Neural progenitor cell (in vitro differentiated cells): ENCODE results near the gene MKNK1. TPM values are rescaled to one million over a fixed set of nuclear protein-coding genes. Genes with fewer than 3 reads are reported as not detected.

Experiments
- DNase-seq: peaks from one replicate; pipeline ENCODE4 v3.0.0-alpha.2; 2016; ENCODE audit warnings: low spot score
- H2AFZ ChIP-seq: fragments of 200-600 bp; sonication (generic); replicated peaks from 2 replicates; pipeline ENCODE4 v1.6.1; 2016; ENCODE audit warnings: antibody characterized with exemption
- H3F3A ChIP-seq: fragments of 200-600 bp; sonication (generic); 2 replicates; pipeline ENCODE4 v1.6.1; 2016; ENCODE audit warnings: antibody characterized with exemption, low read depth
- H3K27ac ChIP-seq: fragments of 200-600 bp; sonication (generic); 2 replicates; pipeline ENCODE4 v1.5.1; 2016; ENCODE audit warnings: mild to moderate bottlenecking
- H3K27me3 ChIP-seq: fragments of 200-600 bp; sonication (generic); 2 replicates; pipeline ENCODE4 v1.6.1; 2016; ENCODE audit warnings: mild to moderate bottlenecking, moderate library complexity
- H3K36me3 ChIP-seq: fragments of 200-600 bp; sonication (generic); 2 replicates; pipeline ENCODE4 v1.5.1; 2016
- H3K4me1 ChIP-seq: fragments of 200-600 bp; sonication (generic); 2 replicates; pipeline ENCODE4 v1.6.1; 2016; ENCODE audit warnings: mixed run types
- H3K4me2 ChIP-seq: fragments of 200-600 bp; sonication (generic); 2 replicates; pipeline ENCODE4 v1.6.1; 2016
- H3K4me3 ChIP-seq: fragments of 200-600 bp; sonication (generic); 2 replicates; pipeline ENCODE4 v1.5.1; 2016
- H3K79me2 ChIP-seq: fragments of 200-600 bp; sonication (generic); 2 replicates; pipeline ENCODE4 v1.6.1; 2016; ENCODE audit warnings: low read depth
- H3K9ac ChIP-seq: fragments of 200-600 bp; sonication (generic); 2 replicates; pipeline ENCODE4 v1.6.1; 2016
- H3K9me3 ChIP-seq: fragments of 200-600 bp; sonication (generic); 2 replicates; pipeline ENCODE4 v1.5.1; 2016; ENCODE audit warnings: low read depth
- H4K20me1 ChIP-seq: fragments of 200-600 bp; sonication (generic); 2 replicates; pipeline ENCODE4 v1.6.1; 2016; ENCODE audit warnings: low read depth
- H3K27ac Mint-ChIP-seq: 3 replicates; pipeline ENCODE4 v1.8.0; 2021; ENCODE audit warnings: mixed read lengths
- H3K27me3 Mint-ChIP-seq: 2 replicates; pipeline ENCODE4 v1.8.0; 2022; ENCODE audit warnings: low read depth, mild to moderate bottlenecking, inconsistent platforms, moderate library complexity, mixed read lengths; ENCODE audit not compliant: insufficient read depth
- H3K36me3 Mint-ChIP-seq: 3 replicates; pipeline ENCODE4 v1.8.0; 2021; ENCODE audit warnings: mixed read lengths
- H3K4me1 Mint-ChIP-seq: 3 replicates; pipeline ENCODE4 v1.8.0; 2021; ENCODE audit warnings: mixed read lengths
- H3K4me3 Mint-ChIP-seq: 3 replicates; pipeline ENCODE4 v1.8.0; 2021; ENCODE audit warnings: mild to moderate bottlenecking, moderate library complexity, mixed read lengths
- H3K9me3 Mint-ChIP-seq: 3 replicates; pipeline ENCODE4 v1.8.0; 2020; ENCODE audit warnings: mixed read lengths
- EZH2 ChIP-seq: fragments of 200-600 bp; sonication (generic); IDR thresholded peaks from 2 replicates; pipeline ENCODE4 v1.6.1; 2017; ENCODE audit warnings: antibody characterized with exemption, mild to moderate bottlenecking, moderate library complexity
- EZH2phosphoT487 ChIP-seq: fragments of 200-600 bp; sonication (generic); IDR thresholded peaks from 2 replicates; pipeline ENCODE4 v1.6.1; 2017; ENCODE audit warnings: antibody characterized with exemption
- total RNA-seq: library from RNA; depleted of rRNA; stranded (reverse); fragments of >200 nt; gene quantifications from 2 replicates; pipeline ENCODE4 v1.2.3, GENCODE V29; 2015; ENCODE audit warnings: low replicate concordance
- TF ChIP-seq, protein P1 (sequence below): fragments of 200-600 bp; sonication (generic); IDR thresholded peaks from 2 replicates; pipeline ENCODE4 v1.5.1; 2017; ENCODE audit warnings: antibody characterized with exemption, mild to moderate bottlenecking

MKNK1 gene
- total RNA-seq, 1 donor from 2014 or later: 10.5 TPM

DNA sequence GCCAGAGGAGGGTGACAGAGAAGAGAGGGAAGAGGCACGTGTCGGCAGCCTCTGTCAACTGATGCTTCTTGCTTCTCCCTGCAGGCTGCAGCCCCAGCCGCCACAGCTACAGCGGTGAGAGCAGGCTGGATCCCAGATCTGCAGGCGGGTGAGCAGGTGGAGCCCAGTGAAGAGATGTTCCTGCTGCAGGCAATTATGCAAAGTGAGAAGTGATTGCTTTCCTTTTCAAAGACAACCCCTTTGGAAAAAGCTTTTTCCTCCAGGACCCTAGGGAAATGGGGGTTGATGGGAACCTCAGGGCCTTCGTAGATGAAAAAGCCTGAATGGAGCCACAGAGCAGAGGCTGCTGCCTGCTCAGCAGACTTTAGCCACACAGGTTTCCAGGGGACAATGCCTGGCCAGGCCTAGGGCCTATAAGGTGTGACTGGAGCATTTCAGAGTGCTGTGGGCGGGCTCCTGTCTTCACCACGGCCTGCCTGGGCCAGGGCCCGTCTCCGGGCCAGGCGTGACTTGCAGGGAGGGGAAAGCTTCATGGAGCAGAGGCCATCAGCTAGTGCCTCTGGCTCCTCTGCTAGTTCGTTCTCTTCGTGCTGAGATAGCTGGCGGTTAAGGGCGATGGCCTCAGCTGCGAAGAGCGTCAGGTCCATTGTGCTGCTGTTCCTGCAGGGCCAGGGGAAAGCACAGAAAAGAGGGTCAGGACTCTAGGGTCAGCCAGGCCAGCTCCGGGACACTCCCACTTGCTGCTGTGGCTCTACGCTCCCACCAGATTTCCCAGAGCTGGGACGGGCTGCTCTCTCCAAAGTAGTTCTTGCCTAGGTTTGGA, 45.7 kb downstream of the MKNK1 start:
- H3K9me3 ChIP-seq: no peaks in the 10 kb centered on the region
- H3K27ac ChIP-seq: peak overlapping the region; percentile 58
- no peak overlapping the region for H3K4me3 ChIP-seq
- Mint-ChIP-seq H3K4me1 (peaks cover 25% of the 10 kb centered on the region), H3K27me3 (peaks cover 9% of the 10 kb centered on the region), H3K36me3 (peaks cover 10% of the 10 kb centered on the region), H3K9me3 (no peaks in the 10 kb centered on the region), H3K4me3 (peak overlapping the region; percentile 33), H3K27ac (peak overlapping the region; percentile 69)
- H4K20me1 ChIP-seq: peaks cover 5% of the 10 kb centered on the region
- no peaks in the 10 kb centered on the region for H3K79me2 ChIP-seq
- TF ChIP-seq EZH2phosphoT487 (no peak), EZH2 (no peak)
- TF ChIP-seq, protein P1, sequence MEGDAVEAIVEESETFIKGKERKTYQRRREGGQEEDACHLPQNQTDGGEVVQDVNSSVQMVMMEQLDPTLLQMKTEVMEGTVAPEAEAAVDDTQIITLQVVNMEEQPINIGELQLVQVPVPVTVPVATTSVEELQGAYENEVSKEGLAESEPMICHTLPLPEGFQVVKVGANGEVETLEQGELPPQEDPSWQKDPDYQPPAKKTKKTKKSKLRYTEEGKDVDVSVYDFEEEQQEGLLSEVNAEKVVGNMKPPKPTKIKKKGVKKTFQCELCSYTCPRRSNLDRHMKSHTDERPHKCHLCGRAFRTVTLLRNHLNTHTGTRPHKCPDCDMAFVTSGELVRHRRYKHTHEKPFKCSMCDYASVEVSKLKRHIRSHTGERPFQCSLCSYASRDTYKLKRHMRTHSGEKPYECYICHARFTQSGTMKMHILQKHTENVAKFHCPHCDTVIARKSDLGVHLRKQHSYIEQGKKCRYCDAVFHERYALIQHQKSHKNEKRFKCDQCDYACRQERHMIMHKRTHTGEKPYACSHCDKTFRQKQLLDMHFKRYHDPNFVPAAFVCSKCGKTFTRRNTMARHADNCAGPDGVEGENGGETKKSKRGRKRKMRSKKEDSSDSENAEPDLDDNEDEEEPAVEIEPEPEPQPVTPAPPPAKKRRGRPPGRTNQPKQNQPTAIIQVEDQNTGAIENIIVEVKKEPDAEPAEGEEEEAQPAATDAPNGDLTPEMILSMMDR: no peak
- no peaks in the 10 kb centered on the region for H3K36me3 ChIP-seq
- H3K9ac ChIP-seq: no peak overlapping the region
- H3K4me1 ChIP-seq: peaks cover 11% of the 10 kb centered on the region
- peaks cover 13% of the 10 kb centered on the region for H3F3A ChIP-seq
- H3K4me2 ChIP-seq: peak overlapping the region; percentile 31
- H3K27me3 ChIP-seq: no peaks in the 10 kb centered on the region
- no peak overlapping the region for H2AFZ ChIP-seq
- DNase-seq: peak; percentile 33

DNA sequence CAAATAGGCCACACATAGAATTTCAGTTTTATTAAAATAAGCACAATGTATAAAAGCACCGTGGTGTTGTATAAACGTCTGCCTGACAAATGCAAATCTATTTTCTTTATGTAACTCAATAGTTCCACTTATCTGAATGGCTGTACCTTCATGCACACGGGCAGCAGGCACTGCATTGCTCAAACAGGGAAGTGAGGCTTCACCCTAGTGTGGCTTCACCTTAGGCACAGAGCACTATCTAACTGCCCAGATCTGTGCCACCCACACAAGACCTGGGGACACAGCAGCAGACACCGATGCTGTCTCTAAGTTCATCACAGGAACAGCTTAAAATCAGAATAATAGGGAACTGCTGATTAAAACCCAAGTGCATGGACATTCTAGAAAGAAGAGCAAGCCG, 46.7 kb downstream of the MKNK1 start:
- Mint-ChIP-seq H3K27ac (no peak overlapping the region), H3K4me1 (peaks cover 25% of the 10 kb centered on the region), H3K27me3 (peaks cover 12% of the 10 kb centered on the region), H3K9me3 (no peaks in the 10 kb centered on the region), H3K36me3 (peaks cover 9% of the 10 kb centered on the region), H3K4me3 (no peak overlapping the region)
- no peak for DNase-seq
- H3K9me3 ChIP-seq: no peaks in the 10 kb centered on the region
- H3K27me3 ChIP-seq: no peaks in the 10 kb centered on the region
- H3K79me2 ChIP-seq: no peaks in the 10 kb centered on the region
- H3K9ac ChIP-seq: no peak overlapping the region
- peaks cover 11% of the 10 kb centered on the region for H3K4me1 ChIP-seq
- H3K4me2 ChIP-seq: no peak overlapping the region
- H3F3A ChIP-seq: peaks cover 13% of the 10 kb centered on the region
- no peak overlapping the region for H3K4me3 ChIP-seq
- peaks cover 5% of the 10 kb centered on the region for H4K20me1 ChIP-seq
- H3K36me3 ChIP-seq: no peaks in the 10 kb centered on the region
- H3K27ac ChIP-seq: no peak overlapping the region
- TF ChIP-seq, protein P1: no peak
- no peak for TF ChIP-seq EZH2
- no peak overlapping the region for H2AFZ ChIP-seq

DNA sequence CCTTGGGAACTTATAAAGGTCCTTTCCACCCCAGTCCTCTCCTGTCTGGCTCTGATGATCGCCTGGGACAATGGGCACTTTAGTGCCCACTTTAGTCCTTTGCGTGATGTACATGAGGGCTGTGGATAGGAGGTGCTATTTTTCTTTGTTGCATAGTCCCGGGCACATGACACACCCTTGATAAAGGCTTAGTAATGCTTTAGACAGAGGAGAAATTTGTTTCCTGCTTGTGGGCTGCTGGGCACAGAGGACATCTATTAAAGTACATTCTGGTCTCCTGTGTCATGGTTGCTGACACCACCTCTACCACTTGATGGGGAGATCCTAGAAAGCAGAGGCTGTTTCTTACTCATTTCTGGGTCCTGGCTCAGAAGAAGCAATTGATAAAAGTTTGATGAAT, 47.2 kb downstream of the MKNK1 start:
- Mint-ChIP-seq H3K36me3 (peaks cover 7% of the 10 kb centered on the region), H3K4me3 (no peak overlapping the region), H3K4me1 (peaks cover 25% of the 10 kb centered on the region), H3K27ac (no peak overlapping the region), H3K27me3 (peaks cover 11% of the 10 kb centered on the region), H3K9me3 (no peaks in the 10 kb centered on the region)
- Histone ChIP-seq H3K4me1 (peaks cover 11% of the 10 kb centered on the region), H3K36me3 (no peaks in the 10 kb centered on the region), H3K4me3 (no peak overlapping the region), H2AFZ (no peak overlapping the region), H3K9me3 (no peaks in the 10 kb centered on the region), H3F3A (peaks cover 13% of the 10 kb centered on the region), H3K27ac (no peak overlapping the region), H3K27me3 (no peaks in the 10 kb centered on the region), H4K20me1 (peaks cover 5% of the 10 kb centered on the region), H3K4me2 (no peak overlapping the region), H3K9ac (no peak overlapping the region), H3K79me2 (no peaks in the 10 kb centered on the region)
- no peak for DNase-seq
- TF ChIP-seq EZH2: no peak
- TF ChIP-seq EZH2phosphoT487: no peak
- TF ChIP-seq, protein P1: no peak
